HG03460 (cell line): ENCODE data around the gene FHOD1.

Source experiments
- ATAC-seq: cut with Tn5 transposase; IDR thresholded peaks from one replicate; pipeline ENCODE4 v1.9.1; 2021; ENCODE audit not compliant: unreplicated experiment

FHOD1 gene

DNA sequence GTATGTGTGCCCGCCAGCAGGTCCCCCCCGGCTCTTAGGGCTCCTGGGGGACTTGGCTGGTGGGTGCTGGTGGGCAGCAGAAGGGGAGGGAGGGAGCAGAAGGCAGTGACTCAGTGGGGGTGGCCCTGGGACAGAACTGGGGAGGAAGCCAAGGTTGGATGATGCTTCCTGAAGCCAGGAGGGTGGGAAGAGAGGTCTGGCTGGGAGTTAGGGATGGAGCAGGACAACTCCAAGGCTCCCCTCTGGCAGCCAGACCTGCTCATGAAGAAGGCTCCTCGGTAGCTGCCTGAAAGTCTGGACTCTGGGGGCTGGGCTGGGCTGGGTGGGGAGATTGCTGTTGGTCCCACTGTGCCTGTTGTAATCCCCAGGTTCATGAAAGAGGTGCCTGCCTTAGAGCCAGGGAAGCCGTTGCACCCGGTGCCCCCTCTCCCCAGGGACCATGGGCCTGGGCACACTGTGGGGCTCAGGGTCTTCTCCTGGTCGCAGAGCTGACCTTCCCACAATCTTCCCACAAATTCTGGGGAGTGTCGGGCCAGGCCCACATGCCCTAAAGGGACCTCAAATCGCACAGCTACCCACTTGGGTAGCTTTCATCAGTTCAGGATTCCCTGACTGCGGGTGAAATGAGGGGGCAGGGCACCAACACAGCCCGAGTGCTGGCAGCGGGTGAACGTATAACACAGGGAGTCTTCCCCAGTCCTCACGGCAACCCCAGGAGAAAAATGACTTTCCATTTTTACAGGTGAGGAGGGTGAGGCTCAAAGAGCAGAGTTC, 30.9 kb upstream of the FHOD1 start:
- ATAC-seq, result no peak

DNA sequence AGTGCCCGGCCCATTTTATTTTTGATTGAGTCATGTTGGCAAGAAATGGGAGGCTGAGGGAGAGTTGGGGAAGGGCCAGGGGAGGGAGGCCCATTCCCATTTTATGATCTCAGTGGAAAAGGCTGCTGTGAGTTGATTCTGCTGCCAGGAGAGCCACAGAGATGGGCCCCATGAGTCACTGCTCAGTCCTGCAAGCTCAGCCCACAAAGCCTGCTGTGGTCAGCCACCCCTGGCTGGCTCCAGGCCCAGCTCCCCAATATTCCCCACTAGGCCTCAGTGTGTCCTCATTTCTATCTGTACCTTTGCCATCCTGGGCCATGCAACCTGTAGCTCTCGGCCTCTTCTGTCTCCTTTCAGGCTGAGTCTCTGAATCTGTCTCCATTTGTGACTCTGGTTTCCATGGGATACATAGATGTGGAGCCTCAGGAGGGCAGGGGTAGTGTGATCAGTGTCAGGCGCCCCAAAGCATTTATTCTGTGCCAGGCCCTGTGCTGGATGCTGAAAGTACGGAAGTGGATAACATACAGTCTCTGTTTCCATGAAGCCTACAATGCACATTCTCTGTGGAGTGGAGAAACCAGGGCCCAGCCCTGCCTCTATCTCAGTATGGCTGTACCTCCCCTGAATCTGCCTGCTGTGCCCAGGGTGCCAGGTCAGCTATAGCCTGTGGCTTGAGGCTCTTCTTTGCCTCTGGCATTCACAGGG, 30.2 kb upstream of the FHOD1 start:
- ATAC-seq, result no peak

DNA sequence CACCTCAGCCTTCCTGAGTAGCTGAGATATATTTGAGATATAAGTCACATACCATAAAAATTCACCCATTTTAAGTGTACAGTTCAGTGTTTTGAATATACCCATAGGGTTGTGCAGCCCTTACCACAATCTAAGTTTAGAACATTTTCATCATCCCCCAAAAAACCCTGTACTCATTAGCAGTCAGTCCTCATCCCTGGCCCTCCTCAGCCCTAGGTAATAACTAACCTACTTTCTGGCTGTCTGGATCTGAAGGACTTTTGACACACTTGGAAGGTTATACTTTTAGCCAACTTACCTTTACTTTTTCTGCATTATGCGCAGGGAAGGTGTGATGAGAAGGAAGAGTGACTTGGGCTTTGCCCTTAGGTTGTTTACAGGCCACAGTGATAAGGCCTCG, 28.0 kb upstream of the FHOD1 start:
- no peak for ATAC-seq

GRCh38 chr16:67271446-67271845, 24.2 kb upstream of the FHOD1 start:
- no peak for ATAC-seq

DNA sequence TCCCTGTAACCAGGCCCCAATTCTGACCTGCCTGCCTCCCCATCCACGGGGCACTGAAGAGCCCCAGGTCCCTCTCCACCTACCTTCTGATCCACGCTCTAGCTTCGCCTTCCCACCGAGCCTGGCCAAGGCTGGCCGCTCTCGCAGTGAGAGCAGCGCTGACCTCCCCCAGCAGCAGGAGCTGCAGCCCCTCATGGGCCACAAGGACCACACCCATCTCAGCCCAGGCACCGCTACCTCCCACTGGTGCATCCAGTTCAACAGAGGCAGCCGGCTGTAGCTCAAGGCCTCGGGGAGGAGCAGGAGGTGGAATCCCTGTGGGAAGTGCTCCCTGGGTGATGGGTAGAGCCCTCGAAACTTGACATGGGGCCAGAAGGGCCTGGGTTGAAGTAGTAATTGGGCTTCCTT, 23.7 kb upstream of the FHOD1 start:
- ATAC-seq, result no peak

DNA sequence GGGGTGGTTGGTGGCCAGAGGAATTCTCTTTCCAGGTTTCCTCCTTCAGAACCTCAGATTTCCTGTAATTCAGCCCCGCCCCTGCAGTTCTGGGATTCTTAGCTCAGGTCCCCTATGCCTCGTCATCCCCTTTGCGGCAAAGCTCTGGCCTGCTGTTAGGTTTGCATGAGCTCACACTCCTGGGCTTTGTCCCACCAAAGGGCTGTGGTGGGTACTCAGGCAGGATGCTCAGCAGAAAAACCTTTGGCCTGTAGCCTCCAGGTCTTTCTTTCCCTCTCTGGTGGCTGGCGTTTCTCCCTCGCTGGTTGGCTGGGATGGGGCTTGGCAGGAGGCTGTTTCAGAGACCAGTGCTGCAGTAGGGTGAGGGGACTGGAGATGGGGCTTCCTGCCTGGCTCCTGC, 22.5 kb upstream of the FHOD1 start:
- ATAC-seq, result no peak

DNA sequence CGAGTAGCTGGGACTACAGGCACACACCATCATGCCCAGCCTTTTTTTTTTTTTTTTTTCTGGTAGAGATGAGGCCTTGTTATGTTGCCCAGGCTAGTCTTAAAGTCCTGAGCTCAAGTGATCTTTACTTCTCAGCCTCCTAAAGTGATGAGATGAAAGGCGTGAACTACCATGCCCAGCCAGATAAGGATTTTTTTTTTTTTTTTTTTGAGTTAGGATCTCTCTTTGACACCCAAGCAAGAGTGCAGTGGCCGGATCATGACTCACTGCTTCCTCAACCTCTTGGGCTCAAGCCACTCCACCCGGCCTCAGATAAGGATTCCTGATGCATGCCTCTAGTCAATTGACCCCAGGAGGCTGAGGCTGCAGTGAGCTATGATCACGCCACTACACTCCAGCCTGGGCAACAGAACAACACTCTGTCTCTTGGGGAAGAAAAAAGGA, 20.9 kb upstream of the FHOD1 start:
- no peak for ATAC-seq

DNA sequence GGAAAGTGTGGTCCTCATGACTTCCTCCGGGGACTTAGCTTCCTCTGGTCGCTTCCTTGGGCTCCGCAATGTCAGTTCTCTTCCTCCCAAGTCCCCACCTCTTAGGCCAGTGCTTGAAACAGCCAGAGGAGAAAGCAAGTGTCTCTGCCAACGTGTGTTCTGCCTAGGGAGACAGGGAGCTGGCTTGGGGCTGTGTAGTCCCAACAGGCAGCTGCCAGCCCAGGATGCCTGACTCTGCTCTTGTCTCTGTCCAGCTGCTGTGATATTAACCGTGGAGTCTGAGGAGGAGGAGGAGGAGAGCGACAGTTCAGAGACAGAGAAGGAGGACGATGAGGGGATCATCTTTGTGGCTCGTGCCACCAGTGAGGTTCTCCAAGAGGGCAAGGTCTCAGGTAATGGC, 18.6 kb upstream of the FHOD1 start:
- no peak for ATAC-seq

DNA sequence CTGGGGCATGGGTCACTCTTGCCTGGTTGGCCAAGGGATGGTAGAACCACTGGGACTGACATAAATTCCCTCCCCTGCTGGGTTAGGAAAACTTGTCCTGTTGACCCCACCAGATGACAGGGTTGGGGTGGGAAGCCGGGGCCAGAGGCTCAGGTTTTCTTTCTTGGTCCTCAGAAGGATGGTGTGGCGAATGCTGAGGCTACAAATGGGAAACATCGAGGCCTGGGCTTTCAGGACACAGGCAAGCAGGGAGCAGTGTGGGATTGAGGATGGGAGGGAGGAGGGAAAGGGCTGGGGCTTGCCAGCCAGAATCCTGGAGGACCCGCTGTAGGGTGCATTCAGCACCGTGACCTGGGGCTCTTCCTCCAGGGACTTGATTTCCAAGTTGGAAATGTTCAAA, 17.6 kb upstream of the FHOD1 start:
- no peak for ATAC-seq

DNA sequence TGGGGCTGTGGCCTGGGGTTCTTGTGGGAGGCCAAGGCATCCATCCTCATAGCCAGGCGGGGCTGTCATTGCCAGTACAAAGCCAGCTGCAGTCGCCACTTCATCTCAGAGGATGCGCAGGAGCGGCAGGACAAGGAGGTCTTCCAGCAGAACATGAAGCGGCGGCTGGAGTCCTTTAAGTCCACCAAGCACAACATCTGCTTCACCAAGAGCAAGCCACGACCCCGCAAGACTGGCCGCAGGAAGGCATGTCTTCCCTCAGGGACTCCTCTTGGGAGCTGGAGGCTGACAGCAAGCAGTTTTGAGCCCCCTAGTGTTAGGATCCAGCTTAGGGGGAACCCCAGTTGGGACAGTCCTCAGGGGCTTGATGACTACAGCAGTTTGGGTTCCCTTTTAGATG, 17.0 kb upstream of the FHOD1 start:
- no peak for ATAC-seq

DNA sequence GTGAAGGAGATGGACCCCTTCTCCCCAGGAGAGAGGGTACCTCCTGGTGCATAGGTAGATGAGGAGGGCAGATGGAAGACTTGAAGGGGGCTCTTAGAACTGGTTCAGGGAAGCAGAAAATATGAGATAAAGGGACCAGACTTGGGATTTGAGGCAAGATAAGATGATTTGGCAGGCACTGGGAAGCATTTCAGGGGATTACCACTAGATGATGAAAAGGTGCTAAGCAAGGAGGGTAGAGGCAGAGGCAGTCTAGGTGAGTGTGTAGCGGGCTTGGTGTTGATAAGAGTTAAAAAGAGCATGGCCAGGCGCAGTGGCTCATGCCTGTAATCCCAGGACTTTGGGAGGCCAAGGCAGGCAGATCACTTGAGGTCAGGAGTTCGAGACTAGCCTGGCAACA, 15.9 kb upstream of the FHOD1 start:
- no peak for ATAC-seq

GRCh38 chr16:67260426-67261063, 13.3 kb upstream of the FHOD1 start:
- no peak for ATAC-seq

DNA sequence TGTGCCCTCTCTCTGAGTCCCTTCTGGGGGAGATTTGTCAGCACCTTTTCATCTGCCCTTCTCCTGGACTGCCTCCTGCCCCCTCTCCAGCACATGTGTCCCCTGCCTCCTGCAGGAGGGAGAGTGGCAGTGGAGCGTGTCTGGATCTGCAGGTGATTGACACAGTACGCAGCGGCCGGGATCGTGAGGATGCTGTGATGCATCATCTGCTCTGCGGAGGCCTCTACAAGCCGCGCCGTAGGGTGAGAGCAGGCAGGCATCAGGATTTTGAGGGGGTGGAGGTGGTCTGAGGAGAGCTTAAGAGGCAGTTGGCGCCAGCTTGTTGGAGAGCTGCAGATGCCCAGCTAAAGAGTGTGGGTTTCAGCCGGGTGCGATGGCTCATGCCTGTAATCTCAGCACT, 12.4 kb upstream of the FHOD1 start:
- no peak for ATAC-seq

DNA sequence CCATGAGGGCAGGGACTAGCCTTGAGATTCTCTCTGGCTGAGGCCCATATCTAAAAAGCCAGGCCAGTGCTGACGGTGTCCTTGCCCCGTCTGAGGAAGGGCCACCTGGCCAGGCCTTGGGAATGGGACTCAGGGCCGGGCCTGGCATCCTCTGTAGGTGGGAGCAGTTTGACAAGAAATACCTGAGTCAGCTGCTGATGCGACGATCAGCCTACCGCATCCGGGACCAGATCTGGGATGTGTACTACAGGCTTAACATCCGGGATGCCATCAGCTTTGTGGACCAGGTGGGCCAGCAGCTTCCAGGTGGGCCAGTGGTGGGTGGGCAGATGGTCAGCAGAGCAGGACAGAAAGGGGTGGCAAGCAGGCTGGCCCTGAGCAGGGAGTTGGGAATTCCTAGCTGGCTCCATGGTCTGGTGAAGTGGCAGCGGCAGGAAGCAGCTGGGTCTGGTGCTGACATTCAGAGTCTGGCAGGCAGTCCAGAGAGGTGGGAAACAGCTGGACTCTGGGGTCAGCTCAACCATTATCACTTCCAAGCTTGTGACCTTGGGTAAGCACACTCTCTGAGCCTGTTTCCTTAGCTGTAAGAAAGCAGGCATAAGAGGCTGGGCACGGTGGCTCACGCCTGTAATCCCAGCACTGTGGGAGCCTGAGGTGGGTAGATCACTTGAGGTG, 11.0 kb upstream of the FHOD1 start:
- no peak for ATAC-seq

GRCh38 chr16:67257486-67258160, 10.3 kb upstream of the FHOD1 start:
- no peak for ATAC-seq

- ATAC-seq, result no peak
These were observed 9.5 kb upstream of the FHOD1 start for GRCh38 chr16:67256701-67257230.

DNA sequence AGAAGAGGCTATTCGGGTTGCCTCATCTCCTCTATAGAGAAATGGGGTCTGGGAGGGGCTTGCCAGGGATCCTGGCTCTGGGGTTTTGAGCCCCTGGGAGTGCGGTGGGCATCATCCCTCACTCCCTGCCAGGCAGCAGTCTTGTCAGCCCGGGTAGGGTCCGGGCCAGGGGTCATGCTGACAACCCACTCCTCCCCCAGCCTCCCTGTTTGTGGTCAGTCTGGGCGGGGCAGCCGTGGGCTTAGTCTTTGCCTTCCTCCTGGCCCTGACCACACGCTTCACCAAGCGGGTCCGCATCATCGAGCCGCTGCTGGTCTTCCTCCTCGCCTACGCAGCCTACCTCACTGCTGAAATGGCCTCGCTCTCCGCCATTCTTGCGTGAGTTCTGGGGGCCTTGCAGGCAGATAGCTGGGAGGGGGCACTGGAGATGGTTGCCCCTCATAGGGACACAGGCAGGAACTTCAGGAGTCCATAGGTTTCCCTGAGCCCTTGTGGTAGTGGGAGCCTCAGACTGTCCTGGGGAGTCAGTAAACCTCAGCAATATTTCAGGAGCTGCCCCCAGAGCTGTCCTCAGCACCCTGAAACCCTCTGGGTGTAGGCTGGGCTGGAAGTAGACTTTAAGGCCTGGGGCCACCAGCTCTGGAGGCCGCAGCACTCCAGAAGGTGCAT, 8.4 kb upstream of the FHOD1 start:
- ATAC-seq, result no peak

GRCh38 chr16:67254801-67255552, 7.7 kb upstream of the FHOD1 start:
- ATAC-seq, result no peak
